Fibroblast of pulmonary artery (primary cell): Measurements from ENCODE around the gene PAK4.

Experiments
- DNase-seq: peaks from one replicate; pipeline ENCODE4 v3.0.0-alpha.2; 2010; ENCODE audit warnings: low read depth
- H3K4me3 ChIP-seq: replicated peaks from 2 replicates; pipeline ENCODE4 v1.5.1; 2011; ENCODE audit warnings: low read depth, mild to moderate bottlenecking, control low read depth, low read length, moderate library complexity
- CTCF ChIP-seq: IDR thresholded peaks from 2 replicates; pipeline ENCODE4 v1.5.1; 2011; ENCODE audit warnings: mild to moderate bottlenecking, control low read depth, low read length, inconsistent platforms; ENCODE audit errors: missing control alignments

Gene PAK4

GRCh38 chr19:39160889-39161672 is 35.5 kb downstream of the PAK4 start:
- no peak for TF ChIP-seq CTCF
- no peak for DNase-seq
- no peak overlapping the region for H3K4me3 ChIP-seq

GRCh38 chr19:39162441-39163043 is 37.0 kb downstream of the PAK4 start:
- H3K4me3 ChIP-seq, result no peak overlapping the region
- no peak for TF ChIP-seq CTCF
- no peak for DNase-seq

DNA sequence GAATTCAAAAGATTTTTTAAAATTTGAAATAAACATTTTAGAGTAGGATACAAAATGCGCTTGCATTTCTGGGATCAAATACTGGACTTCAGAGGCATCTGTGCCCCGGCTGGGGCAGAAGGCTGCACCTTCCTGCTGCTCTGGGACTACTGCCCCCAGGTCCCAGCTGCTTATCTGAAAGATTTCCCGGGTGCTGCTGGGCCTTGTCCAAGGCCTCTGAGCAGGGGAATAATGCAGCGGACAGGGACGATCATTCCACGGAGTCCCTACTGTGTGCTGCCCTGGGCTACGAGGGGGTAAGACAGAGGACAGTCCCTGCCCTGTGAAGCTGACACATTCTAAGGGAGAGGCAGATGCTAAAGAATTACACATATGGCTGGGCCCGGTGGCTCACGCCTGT is 38.0 kb downstream of the PAK4 start:
- H3K4me3 ChIP-seq, result no peak overlapping the region
- DNase-seq, result no peak
- no peak for TF ChIP-seq CTCF

DNA sequence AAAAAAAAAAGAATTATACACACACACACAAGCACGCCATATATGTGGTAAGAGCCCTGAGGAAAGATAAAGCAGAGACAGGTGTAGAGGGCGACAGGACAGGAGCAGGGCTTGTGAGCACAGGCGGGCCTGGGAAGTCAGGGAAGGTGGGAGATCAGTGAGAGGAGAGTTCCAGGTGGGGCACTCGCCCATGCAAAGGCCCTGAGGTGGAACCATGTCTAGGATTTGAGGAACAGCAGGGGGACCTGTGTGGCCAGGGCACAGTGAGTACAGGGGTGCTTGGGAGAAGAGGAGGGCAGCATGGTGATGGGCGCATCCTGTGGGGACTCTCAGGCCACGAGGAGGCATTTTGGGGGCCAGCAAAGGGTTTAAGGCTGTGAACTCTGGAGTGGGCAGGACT is 38.7 kb downstream of the PAK4 start:
- no peak for TF ChIP-seq CTCF
- no peak for DNase-seq
- no peak overlapping the region for H3K4me3 ChIP-seq

- no peak for DNase-seq
- TF ChIP-seq CTCF, result no peak
- no peak overlapping the region for H3K4me3 ChIP-seq
Observed at GRCh38 chr19:39165857-39166256, 40.3 kb downstream of the PAK4 start.

DNA sequence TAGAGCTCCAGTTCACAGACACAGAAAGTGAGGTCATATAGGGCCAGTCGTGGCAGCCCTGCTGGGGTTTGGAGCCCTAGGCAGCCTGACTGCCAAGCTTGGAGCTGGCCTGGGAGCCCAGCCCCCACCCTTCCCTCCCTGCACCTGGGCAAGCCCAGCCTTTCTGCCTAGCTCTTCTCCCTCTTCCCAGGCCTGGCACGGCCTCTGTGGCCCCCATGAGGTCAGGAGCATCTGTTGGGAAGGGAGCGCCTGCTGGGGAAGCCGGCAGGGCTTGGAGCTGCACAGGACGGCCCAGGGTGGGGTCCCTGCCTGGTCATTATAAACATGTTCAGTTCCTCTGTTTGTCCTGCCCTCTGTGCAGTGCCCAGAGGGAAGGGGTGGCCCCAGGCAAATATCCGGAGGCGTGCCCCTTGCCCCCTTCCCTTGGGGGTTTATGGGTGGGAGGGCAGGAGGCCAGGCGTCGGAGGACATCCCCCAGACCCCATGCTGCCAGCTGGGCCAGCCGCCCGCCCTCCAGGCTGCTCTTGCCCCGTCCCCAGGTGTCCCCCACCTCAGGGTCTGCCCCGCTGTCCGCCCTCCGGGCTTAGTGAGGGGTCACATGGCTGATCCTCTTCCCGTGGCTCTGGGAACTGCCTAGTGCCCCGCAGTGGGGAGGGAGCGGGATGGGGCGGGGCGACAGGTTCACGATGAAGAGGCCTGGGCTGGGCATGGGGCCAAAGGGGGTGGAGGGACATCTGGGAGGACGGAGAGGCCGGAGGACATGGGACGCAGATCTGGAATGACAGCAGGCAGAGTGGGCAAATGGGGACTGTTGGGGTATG is 41.2 kb downstream of the PAK4 start:
- no peak overlapping the region for H3K4me3 ChIP-seq
- DNase-seq, result no peak
- TF ChIP-seq CTCF, result no peak
